Measurements from ENCODE around the gene ZNF26.

- TF ChIP-seq, protein P1, sequence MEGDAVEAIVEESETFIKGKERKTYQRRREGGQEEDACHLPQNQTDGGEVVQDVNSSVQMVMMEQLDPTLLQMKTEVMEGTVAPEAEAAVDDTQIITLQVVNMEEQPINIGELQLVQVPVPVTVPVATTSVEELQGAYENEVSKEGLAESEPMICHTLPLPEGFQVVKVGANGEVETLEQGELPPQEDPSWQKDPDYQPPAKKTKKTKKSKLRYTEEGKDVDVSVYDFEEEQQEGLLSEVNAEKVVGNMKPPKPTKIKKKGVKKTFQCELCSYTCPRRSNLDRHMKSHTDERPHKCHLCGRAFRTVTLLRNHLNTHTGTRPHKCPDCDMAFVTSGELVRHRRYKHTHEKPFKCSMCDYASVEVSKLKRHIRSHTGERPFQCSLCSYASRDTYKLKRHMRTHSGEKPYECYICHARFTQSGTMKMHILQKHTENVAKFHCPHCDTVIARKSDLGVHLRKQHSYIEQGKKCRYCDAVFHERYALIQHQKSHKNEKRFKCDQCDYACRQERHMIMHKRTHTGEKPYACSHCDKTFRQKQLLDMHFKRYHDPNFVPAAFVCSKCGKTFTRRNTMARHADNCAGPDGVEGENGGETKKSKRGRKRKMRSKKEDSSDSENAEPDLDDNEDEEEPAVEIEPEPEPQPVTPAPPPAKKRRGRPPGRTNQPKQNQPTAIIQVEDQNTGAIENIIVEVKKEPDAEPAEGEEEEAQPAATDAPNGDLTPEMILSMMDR (IDR thresholded peaks at IDR 0.05; ENCODE audit: low read depth, low read length, poor library complexity, severe bottlenecking) = no peak
- no peak for TF ChIP-seq EZH2phosphoT487 (IDR thresholded peaks at IDR 0.05; ENCODE audit: borderline replicate concordance, low read length)
Observed at GRCh38 chr12:132972374-132972773, 13.8 kb upstream of the ZNF26 start.
